ENCODE results near the gene MOK.

DNA sequence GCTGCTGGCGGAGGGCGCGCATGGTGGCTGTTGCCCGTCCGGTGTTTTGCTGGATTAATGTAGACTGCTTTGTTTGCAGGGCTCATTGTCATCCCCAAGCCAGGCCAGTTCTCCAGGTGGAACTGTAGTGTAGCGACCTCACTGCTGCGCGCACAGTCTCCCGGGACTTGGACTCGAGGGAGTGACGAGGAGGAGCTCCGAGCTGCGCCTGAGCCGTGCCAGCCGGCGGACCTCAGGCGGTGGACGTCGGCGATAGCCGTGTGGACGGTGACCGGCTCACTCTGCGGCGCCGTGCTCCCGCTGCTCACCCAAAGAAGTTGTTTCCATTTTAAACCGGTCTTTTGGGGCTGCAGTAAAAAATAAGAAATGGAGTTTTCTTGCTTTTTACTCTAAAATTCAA is 82.2 kb downstream of the MOK start:
- TF ChIP-seq SUZ12 (IDR thresholded peaks at IDR 0.05; ENCODE audit: extremely low read depth, insufficient read depth, insufficient read length) (no peak), ZNF274 (IDR thresholded peaks at IDR 0.05; ENCODE audit: low read depth, low read length) (no peak), YY1 (IDR thresholded peaks at IDR 0.05; ENCODE audit: insufficient read depth, insufficient read length) (no peak)
